Neutrophil (primary cell): Measurements from ENCODE around the gene COL7A1.

Experiments used
- H3K27ac ChIP-seq: fragments of 200-600 bp; sonication (generic); 2 replicates; pipeline ENCODE4 v1.5.1; 2016; ENCODE audit warnings: mild to moderate bottlenecking, moderate library complexity
- H3K27me3 ChIP-seq: fragments of 200-600 bp; sonication (generic); 2 replicates; pipeline ENCODE4 v1.6.0; 2016; ENCODE audit warnings: mild to moderate bottlenecking
- H3K36me3 ChIP-seq: fragments of 200-600 bp; sonication (generic); 2 replicates; pipeline ENCODE4 v1.5.1; 2017
- H3K4me1 ChIP-seq, 2 experiments: fragments of 200-600 bp in 1 of 2; sonication (generic) in 1 of 2; 1 replicate in 1 of 2; 2 replicates in 1 of 2; pipeline versions ENCODE4 v1.5.1 to v1.6.1; 2013 to 2016; ENCODE audit warnings: low read depth in 1 of 2, low read length in 1 of 2, mild to moderate bottlenecking in 1 of 2, moderate library complexity in 1 of 2; ENCODE audit not compliant: control insufficient read depth in 1 of 2, insufficient read depth in 1 of 2
- H3K4me3 ChIP-seq, 2 experiments: fragments of 200-600 bp in 1 of 2; sonication (generic) in 1 of 2; 1 replicate in 1 of 2; 2 replicates in 1 of 2; pipeline ENCODE4 v1.5.1; 2013 to 2016; ENCODE audit warnings: low read depth in 1 of 2, low read length in 1 of 2, mild to moderate bottlenecking in 1 of 2, moderate library complexity in 1 of 2
- H3K9me3 ChIP-seq: fragments of 200-600 bp; sonication (generic); 2 replicates; pipeline ENCODE4 v1.5.1; 2016
- TF ChIP-seq, protein P1 (sequence below): fragments of 200-600 bp; sonication (generic); IDR thresholded peaks from 2 replicates; pipeline ENCODE4 v1.5.1; 2016; ENCODE audit warnings: antibody characterized with exemption

The COL7A1 gene

DNA sequence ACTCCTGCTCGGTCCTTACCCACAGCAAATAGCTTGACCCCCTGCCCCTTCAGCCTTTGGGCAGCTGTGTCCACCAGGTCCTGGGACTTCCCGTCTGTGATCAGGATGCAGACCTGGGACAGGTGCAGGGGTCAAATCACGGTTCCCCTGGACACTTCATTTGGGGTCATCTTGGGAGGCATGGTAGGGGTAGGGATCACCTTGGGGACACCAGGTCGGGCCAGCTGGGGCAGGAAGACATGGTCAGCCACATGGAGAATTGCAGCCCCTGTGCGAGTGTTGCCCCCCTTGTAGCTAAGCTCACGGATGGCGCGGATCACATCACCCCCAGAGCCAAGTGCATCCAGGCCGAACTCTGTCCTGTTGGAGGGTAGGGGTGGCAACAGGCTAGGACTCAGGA lies 1.8 kb downstream of the COL7A1 start:
- no peak overlapping the region for H3K4me3 ChIP-seq

DNA sequence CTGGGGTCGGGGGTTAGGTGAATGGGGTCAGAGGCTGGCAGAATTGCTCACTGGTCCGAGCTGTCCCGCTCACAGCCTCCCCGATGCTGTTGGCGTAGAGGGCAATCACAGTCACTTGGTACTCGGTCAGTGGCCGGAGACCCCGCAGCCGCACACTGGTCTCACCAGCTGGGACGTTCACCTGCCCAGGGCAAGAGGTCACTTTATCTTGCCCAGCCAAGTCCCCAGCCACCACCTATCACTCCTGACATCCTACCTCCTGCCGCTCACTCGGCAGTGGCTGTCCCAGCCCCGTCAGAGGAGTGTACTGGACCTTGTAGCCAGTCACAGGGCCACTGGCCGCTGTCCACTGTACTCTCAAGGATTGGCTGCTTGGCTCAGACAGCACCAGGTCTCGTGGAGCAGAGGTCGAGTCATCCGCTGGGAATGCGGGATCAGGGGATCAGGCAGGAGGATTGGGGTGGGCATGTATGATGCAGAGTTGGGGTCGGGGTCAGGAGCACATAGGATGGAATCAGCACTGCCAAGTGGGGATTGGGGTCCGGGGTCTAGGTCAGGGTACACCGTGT lies 2.5 kb downstream of the COL7A1 start:
- H3K4me1 ChIP-seq, result no peaks in the 10 kb centered on the region
- no peak overlapping the region for H3K27ac ChIP-seq
- peaks cover 92% of the 10 kb centered on the region for H3K27me3 ChIP-seq
- TF ChIP-seq, protein P1, sequence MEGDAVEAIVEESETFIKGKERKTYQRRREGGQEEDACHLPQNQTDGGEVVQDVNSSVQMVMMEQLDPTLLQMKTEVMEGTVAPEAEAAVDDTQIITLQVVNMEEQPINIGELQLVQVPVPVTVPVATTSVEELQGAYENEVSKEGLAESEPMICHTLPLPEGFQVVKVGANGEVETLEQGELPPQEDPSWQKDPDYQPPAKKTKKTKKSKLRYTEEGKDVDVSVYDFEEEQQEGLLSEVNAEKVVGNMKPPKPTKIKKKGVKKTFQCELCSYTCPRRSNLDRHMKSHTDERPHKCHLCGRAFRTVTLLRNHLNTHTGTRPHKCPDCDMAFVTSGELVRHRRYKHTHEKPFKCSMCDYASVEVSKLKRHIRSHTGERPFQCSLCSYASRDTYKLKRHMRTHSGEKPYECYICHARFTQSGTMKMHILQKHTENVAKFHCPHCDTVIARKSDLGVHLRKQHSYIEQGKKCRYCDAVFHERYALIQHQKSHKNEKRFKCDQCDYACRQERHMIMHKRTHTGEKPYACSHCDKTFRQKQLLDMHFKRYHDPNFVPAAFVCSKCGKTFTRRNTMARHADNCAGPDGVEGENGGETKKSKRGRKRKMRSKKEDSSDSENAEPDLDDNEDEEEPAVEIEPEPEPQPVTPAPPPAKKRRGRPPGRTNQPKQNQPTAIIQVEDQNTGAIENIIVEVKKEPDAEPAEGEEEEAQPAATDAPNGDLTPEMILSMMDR, result no peak
- no peaks in the 10 kb centered on the region for H3K9me3 ChIP-seq
- no peak overlapping the region for H3K4me3 ChIP-seq
- H3K36me3 ChIP-seq, result peaks cover 11% of the 10 kb centered on the region

More for the DNA sequence above, 1.8 kb downstream of the COL7A1 start:
- peaks cover 85% of the 10 kb centered on the region for H3K27me3 ChIP-seq
- TF ChIP-seq, protein P1, result no peak
- no peaks in the 10 kb centered on the region for H3K4me1 ChIP-seq
- H3K36me3 ChIP-seq, result peaks cover 19% of the 10 kb centered on the region
- H3K27ac ChIP-seq, result no peak overlapping the region
- no peaks in the 10 kb centered on the region for H3K9me3 ChIP-seq

DNA sequence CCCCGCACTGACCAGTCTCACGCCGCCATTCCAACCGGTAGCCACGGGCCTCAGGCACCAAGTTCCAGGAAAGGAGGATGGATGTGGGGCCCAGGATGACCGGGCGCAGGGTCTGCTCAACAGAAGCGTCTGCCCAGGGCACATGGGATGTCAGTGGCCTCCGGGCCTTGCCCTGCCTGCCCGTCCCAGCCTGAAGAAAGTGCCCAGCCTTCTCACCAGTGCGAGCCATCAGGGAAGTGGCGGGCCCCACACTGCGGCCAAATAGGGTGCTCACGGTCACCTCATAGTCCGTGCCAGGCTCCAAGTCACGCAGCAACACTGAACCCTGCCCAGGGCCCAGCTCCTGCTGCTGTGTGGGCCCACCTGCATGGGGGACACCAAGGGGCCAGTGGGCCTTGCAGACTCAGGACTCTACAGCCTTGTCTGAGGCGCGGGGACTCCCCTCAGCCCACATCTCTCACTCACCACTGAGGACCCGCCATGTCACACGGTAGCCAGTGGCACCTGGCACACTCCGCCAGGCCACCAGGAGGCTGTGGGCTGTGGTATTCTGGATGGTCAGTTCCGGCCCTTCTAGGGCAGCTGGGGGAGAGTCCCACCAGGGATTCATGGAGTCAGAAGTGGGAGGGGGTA lies 3.1 kb downstream of the COL7A1 start:
- H3K36me3 ChIP-seq, result peaks cover 5% of the 10 kb centered on the region
- no peak overlapping the region for H3K27ac ChIP-seq
- no peak overlapping the region for H3K4me3 ChIP-seq
- TF ChIP-seq, protein P1, result no peak
- H3K27me3 ChIP-seq, result peaks cover 92% of the 10 kb centered on the region
- H3K4me1 ChIP-seq, result no peaks in the 10 kb centered on the region
- no peaks in the 10 kb centered on the region for H3K9me3 ChIP-seq

DNA sequence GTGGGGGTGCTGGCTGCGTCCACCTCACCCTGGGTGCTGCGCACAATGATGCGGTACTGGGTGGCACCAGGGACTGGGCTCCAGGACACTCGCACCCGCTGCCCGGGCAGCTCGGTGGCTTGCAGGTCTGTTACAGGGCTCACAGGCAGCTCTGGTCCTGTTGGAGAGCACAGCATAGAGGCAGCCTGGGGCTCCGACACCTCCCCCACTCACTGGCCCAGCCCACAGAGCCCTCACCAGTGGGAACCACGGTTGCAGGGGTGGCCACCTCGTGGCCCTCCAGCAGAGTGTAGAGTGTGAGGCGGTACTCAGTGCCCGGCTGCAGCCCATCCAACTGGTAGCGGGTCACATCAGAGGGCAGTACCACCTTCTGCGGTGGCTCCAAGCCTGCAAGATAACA lies 3.7 kb downstream of the COL7A1 start:
- TF ChIP-seq, protein P1, result no peak
- Histone ChIP-seq H3K36me3 (no peaks in the 10 kb centered on the region), H3K4me1 (no peaks in the 10 kb centered on the region), H3K9me3 (no peaks in the 10 kb centered on the region), H3K27ac (no peak overlapping the region), H3K4me3 (no peak overlapping the region), H3K27me3 (peaks cover 88% of the 10 kb centered on the region)

DNA sequence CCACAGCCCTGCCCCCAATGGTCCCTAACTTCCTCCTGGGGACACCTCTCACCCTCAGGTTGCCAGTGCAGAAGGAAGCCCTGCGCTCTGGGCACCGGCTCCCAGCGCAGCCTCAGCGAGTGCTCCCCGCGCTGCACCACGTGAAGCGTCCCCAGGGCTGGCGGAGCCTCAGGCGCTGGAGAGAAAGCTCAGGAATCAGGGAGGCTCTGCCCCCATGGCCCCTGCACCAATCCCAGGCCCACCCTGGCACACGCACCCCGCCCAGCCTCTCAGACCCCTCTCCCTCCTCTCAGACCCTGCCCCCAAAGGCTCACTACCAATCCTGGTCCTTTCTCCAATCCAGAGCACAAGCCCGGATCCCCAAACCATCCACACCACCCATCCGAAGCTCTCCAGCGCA lies 6.9 kb downstream of the COL7A1 start:
- no peaks in the 10 kb centered on the region for H3K36me3 ChIP-seq
- no peak overlapping the region for H3K27ac ChIP-seq
- TF ChIP-seq, protein P1, result no peak
- H3K4me3 ChIP-seq, result no peak overlapping the region
- H3K4me1 ChIP-seq, result no peaks in the 10 kb centered on the region
- peaks cover 56% of the 10 kb centered on the region for H3K27me3 ChIP-seq
- H3K9me3 ChIP-seq, result no peaks in the 10 kb centered on the region
